Endothelial cell of umbilical vein (primary cell): Measurements from ENCODE around the gene SF3B5. TPM values are rescaled to one million over a fixed set of nuclear protein-coding genes. Genes with fewer than 3 reads are reported as not detected.

Experiments
- BruUV-seq: library from RNA; stranded (reverse); fragments of 400-500 nt; replicated peaks from 2 replicates; lab custom pipeline; 2021; lab: Mats Ljungman, UMichigan
- CTCF ChIA-PET: fragments of 300-600, 350-600 bp; sonication (Branson Sonifier 250); formaldehyde crosslinking; loops from one replicate; lab custom pipeline; 2021; ENCODE audit warnings: antibody characterized with exemption, inconsistent platforms; lab: Charles Lee
- POLR2A ChIA-PET: fragments of 300-600, 350-600 bp; sonication (Branson Sonifier 250); formaldehyde crosslinking; loops from one replicate; lab custom pipeline; 2021; ENCODE audit warnings: antibody characterized with exemption, inconsistent platforms; lab: Charles Lee
- DNase-seq: peaks from one replicate; pipeline ENCODE4 v3.0.0-alpha.2; 2011; ENCODE audit warnings: low read depth, low spot score
- FAIRE-seq: peaks from 2 replicates; lab custom pipeline; 2011; peaks lifted over from hg19 to GRCh38; lab: Jason Lieb, UNC
- H2AFZ ChIP-seq: 2 replicates; pipeline ENCODE4 v1.6.0; 2012; ENCODE audit warnings: low read depth, low read length, control low read depth, inconsistent platforms
- H3K27ac ChIP-seq: 2 replicates; pipeline ENCODE4 v1.5.1; 2011; ENCODE audit warnings: low read depth, mild to moderate bottlenecking, control low read depth, low read length, moderate library complexity; ENCODE audit not compliant: insufficient read depth
- H3K27me3 ChIP-seq, 2 experiments: 2 replicates each; pipeline versions ENCODE4 v1.6.0 to v1.6.1; 2011; ENCODE audit warnings: low read length in 2 of 2, mixed read lengths in 1 of 2; ENCODE audit not compliant: control insufficient read depth in 2 of 2, insufficient read depth in 2 of 2
- H3K36me3 ChIP-seq, 2 experiments: 2 replicates in 1 of 2; 3 replicates in 1 of 2; pipeline ENCODE4 v1.5.1; 2011; ENCODE audit warnings: low read length in 2 of 2, mild to moderate bottlenecking in 1 of 2, moderate library complexity in 1 of 2; ENCODE audit not compliant: control insufficient read depth in 2 of 2, insufficient read depth in 2 of 2; ENCODE audit errors: extremely low read depth in 1 of 2
- H3K4me1 ChIP-seq: 3 replicates; pipeline ENCODE4 v1.5.1; 2011; ENCODE audit warnings: mild to moderate bottlenecking, low read length; ENCODE audit not compliant: control insufficient read depth, insufficient read depth; ENCODE audit errors: extremely low read depth
- H3K4me2 ChIP-seq: 2 replicates; pipeline ENCODE4 v1.6.1; 2011; ENCODE audit warnings: low read length, control low read depth, mixed read lengths; ENCODE audit not compliant: insufficient read depth
- H3K4me3 ChIP-seq, 3 experiments: fragments of 200-600 bp in 1 of 3; sonication (generic), shearing (Covaris generic) in 1 of 3; replicated peaks in 1 of 3; 2 replicates each; pipeline ENCODE4 v1.5.1; 2011 to 2016; ENCODE audit warnings: control low read depth in 3 of 3, low read length in 3 of 3, mild to moderate bottlenecking in 2 of 3, inconsistent platforms in 1 of 3, low read depth in 1 of 3, moderate library complexity in 1 of 3; ENCODE audit not compliant: insufficient read depth in 1 of 3
- H3K79me2 ChIP-seq: 2 replicates; pipeline ENCODE4 v1.6.0; 2012; ENCODE audit warnings: low read length, inconsistent platforms; ENCODE audit not compliant: control insufficient read depth, insufficient read depth
- H3K9ac ChIP-seq: replicated peaks from 2 replicates; pipeline ENCODE3; 2011; ENCODE audit warnings: low read length, control low read depth; ENCODE audit not compliant: insufficient read depth; ENCODE audit errors: extremely low read depth
- H3K9me1 ChIP-seq: replicated peaks from 3 replicates; pipeline ENCODE4 v1.6.0; 2011; ENCODE audit warnings: mild to moderate bottlenecking, low read length; ENCODE audit not compliant: control insufficient read depth, insufficient read depth; ENCODE audit errors: extremely low read depth
- H3K9me3 ChIP-seq: replicated peaks from 2 replicates; pipeline ENCODE4 v1.5.1; 2012; ENCODE audit warnings: low read length, inconsistent platforms; ENCODE audit not compliant: control insufficient read depth, insufficient read depth
- H4K20me1 ChIP-seq: replicated peaks from 2 replicates; pipeline ENCODE3; 2011; ENCODE audit warnings: mild to moderate bottlenecking, low read length; ENCODE audit not compliant: control insufficient read depth, insufficient read depth; ENCODE audit errors: extremely low read depth
- EZH2 ChIP-seq: IDR thresholded peaks from 2 replicates; pipeline ENCODE4 v1.6.1; 2012; ENCODE audit warnings: borderline replicate concordance, low read depth, mild to moderate bottlenecking, moderate library complexity, low read length, inconsistent platforms; ENCODE audit not compliant: severe bottlenecking
- GATA2 ChIP-seq: IDR thresholded peaks from 2 replicates; pipeline ENCODE4 v1.7.0; 2011; ENCODE audit warnings: low read depth, mild to moderate bottlenecking, moderate library complexity, mixed read lengths, low read length; ENCODE audit not compliant: insufficient read length, insufficient read depth
- JUN ChIP-seq: IDR thresholded peaks from 2 replicates; pipeline ENCODE4 v1.6.1; 2011; ENCODE audit warnings: borderline replicate concordance, low read depth; ENCODE audit not compliant: insufficient read length, insufficient read depth
- MYC ChIP-seq: IDR thresholded peaks from one replicate; pipeline ENCODE4 v1.6.1; 2011; ENCODE audit warnings: mild to moderate bottlenecking, low read depth, low read length
- POLR2A ChIP-seq: IDR thresholded peaks from 2 replicates; pipeline ENCODE4 v1.6.1; 2012; ENCODE audit warnings: low read depth, mild to moderate bottlenecking, control low read depth, low read length
- POLR2AphosphoS5 ChIP-seq: IDR thresholded peaks from 2 replicates; pipeline ENCODE4 v1.6.1; 2012; ENCODE audit warnings: low read depth, mild to moderate bottlenecking, control low read depth, low read length, moderate library complexity; ENCODE audit not compliant: insufficient read depth
- dilution Hi-C: fragments of 300-500 bp; cut with MboI; formaldehyde crosslinking; loops from one replicate; pipeline ENCODE4 v1.15.0; 2019; ENCODE audit warnings: low sequenced_read_pairs; ENCODE audit not compliant: extremely low pct_ligation_motif_present
- intact Hi-C: fragments of 100-400 bp; cut with micrococcal nuclease; formaldehyde crosslinking; loops from one replicate; pipeline ENCODE4 v1.10.0; 2022
- polyA plus RNA-seq, 4 experiments: library from polyadenylated mRNA; depleted of rRNA in 3 of 4; stranded (reverse) in 3 of 4; unstranded in 1 of 4; fragments of >200 nt; gene quantifications; 2 replicates each; pipeline versions ENCODE4 v1.2.1 to v1.2.3, GENCODE V29; 2011 to 2012; ENCODE audit warnings: missing spikeins in 1 of 4
- total RNA-seq: library from RNA; stranded (reverse); gene quantifications from 2 replicates; pipeline ENCODE4 v1.2.3, GENCODE V29; 2021
- TF ChIP-seq, protein P1 (sequence below): IDR thresholded peaks from 2 replicates; pipeline ENCODE4 v1.6.1; 2011; ENCODE audit not compliant: insufficient read depth, insufficient read length
- TF ChIP-seq, protein P2 (sequence below), 2 donors: IDR thresholded peaks; 1 replicate in 1 of 2; 2 replicates in 1 of 2; pipeline ENCODE4 v1.5.1; 2011; ENCODE audit warnings: low read length in 2 of 2, mild to moderate bottlenecking in 2 of 2, moderate library complexity in 2 of 2, control low read depth in 1 of 2, inconsistent platforms in 1 of 2, low read depth in 1 of 2; ENCODE audit not compliant: insufficient read depth in 1 of 2; ENCODE audit errors: extremely low read depth in 1 of 2

The SF3B5 gene
- total and polyA plus RNA-seq, 2 donors (not counting 3 experiments of a cell fraction or from before 2014, with no cell fraction given), result 185 to 540 TPM

DNA sequence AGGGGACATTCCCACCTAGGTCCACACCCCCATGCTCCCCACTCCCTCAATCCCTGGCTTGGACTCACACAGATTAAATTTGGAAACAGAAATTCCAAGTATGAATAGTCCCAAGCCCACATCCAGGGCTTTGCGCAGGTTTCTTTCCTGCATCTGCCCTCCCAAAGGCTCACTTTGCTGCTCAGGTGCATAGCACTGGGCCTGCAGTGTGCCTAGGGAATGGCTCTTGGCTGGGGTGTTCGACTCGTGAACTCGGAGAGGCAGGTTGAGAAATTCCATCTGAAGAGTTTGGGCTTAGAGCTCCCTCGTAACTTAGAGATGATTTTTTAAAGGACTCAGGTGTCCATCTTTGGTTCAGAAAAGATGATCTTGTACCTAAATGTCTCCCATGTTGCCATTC is 14.8 kb upstream of the SF3B5 start:
- H3K4me3 ChIP-seq, result no peak overlapping the region
- H3K9me1 ChIP-seq, result no peaks in the 10 kb centered on the region
- H3K9ac ChIP-seq, result no peak overlapping the region
- no peaks in the 10 kb centered on the region for H3K4me1 ChIP-seq
- H3K79me2 ChIP-seq, result no peaks in the 10 kb centered on the region
- H3K9me3 ChIP-seq, result no peaks in the 10 kb centered on the region
- no peaks in the 10 kb centered on the region for H3K36me3 ChIP-seq
- DNase-seq, result no peak
- POLR2A ChIA-PET, result interaction anchor here (0.5 kb wide), 1 partner anchor 40 kb away, joined by 4 read pairs; the partner anchor contains the start of gene STX11
- intact Hi-C loops, result no loop called here
- FAIRE-seq, result no peak
- no peak overlapping the region for H3K4me2 ChIP-seq
- no peaks in the 10 kb centered on the region for H3K27me3 ChIP-seq
- dilution Hi-C loops, result no loop called here
- TF ChIP-seq POLR2AphosphoS5, result no peak
- no peak for TF ChIP-seq POLR2A
- TF ChIP-seq EZH2, result no peak
- TF ChIP-seq, protein P1, sequence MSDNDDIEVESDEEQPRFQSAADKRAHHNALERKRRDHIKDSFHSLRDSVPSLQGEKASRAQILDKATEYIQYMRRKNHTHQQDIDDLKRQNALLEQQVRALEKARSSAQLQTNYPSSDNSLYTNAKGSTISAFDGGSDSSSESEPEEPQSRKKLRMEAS, result no peak
- TF ChIP-seq, protein P2, sequence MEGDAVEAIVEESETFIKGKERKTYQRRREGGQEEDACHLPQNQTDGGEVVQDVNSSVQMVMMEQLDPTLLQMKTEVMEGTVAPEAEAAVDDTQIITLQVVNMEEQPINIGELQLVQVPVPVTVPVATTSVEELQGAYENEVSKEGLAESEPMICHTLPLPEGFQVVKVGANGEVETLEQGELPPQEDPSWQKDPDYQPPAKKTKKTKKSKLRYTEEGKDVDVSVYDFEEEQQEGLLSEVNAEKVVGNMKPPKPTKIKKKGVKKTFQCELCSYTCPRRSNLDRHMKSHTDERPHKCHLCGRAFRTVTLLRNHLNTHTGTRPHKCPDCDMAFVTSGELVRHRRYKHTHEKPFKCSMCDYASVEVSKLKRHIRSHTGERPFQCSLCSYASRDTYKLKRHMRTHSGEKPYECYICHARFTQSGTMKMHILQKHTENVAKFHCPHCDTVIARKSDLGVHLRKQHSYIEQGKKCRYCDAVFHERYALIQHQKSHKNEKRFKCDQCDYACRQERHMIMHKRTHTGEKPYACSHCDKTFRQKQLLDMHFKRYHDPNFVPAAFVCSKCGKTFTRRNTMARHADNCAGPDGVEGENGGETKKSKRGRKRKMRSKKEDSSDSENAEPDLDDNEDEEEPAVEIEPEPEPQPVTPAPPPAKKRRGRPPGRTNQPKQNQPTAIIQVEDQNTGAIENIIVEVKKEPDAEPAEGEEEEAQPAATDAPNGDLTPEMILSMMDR (IDR thresholded peaks at IDR 0.05; ENCODE audit: extremely low read depth in 1 of 2, insufficient read depth in 1 of 2, low read depth in 1 of 2, low read length in 2 of 2), result no peak
- TF ChIP-seq JUN, result no peak
- TF ChIP-seq MYC, result no peak
- TF ChIP-seq GATA2, result no peak
- H3K27ac ChIP-seq, result no peak overlapping the region
- no TSS peak for BruUV-seq
- H2AFZ ChIP-seq, result no peak overlapping the region
- H4K20me1 ChIP-seq, result no peaks in the 10 kb centered on the region
- CTCF ChIA-PET, result interaction anchor here (1.2 to 1.6 kb wide), 2 partner anchors 109 to 372 kb away, joined by 4 to 5 read pairs; no protein-coding TSS in a partner anchor
